Chondrocyte (in vitro differentiated cells): ENCODE data around the gene IL6. TPM values are rescaled to one million over a fixed set of nuclear protein-coding genes. Genes with fewer than 3 reads are reported as not detected.

Experiments used
- DNase-seq: peaks from one replicate; pipeline ENCODE4 v3.0.0; 2021; ENCODE audit warnings: mixed read lengths, low spot score
- H3K27ac Mint-ChIP-seq: one replicate; pipeline ENCODE4 v1.8.0; 2021; ENCODE audit warnings: mild to moderate bottlenecking, moderate library complexity, mixed read lengths; ENCODE audit not compliant: unreplicated experiment
- H3K27me3 Mint-ChIP-seq: 2 replicates; pipeline ENCODE4 v1.8.0; 2021; ENCODE audit warnings: low read depth, mixed read lengths
- H3K36me3 Mint-ChIP-seq: 2 replicates; pipeline ENCODE4 v1.8.0; 2021; ENCODE audit warnings: low read depth, mixed read lengths
- H3K4me1 Mint-ChIP-seq: 2 replicates; pipeline ENCODE4 v1.8.0; 2021; ENCODE audit warnings: low read depth, mild to moderate bottlenecking, mixed read lengths
- H3K4me3 Mint-ChIP-seq: one replicate; pipeline ENCODE4 v1.8.0; 2021; ENCODE audit warnings: mild to moderate bottlenecking, moderate library complexity, mixed read lengths; ENCODE audit not compliant: unreplicated experiment
- H3K9me3 Mint-ChIP-seq: 2 replicates; pipeline ENCODE4 v1.8.0; 2021; ENCODE audit warnings: low read depth, mixed read lengths
- CTCF ChIP-seq: fragments of 200-600 bp; sonication (generic); IDR thresholded peaks from 2 replicates; pipeline ENCODE4 v1.5.0; 2021; ENCODE audit warnings: antibody characterized with exemption, mild to moderate bottlenecking, moderate library complexity
- total RNA-seq: library from RNA; stranded (reverse); gene quantifications from 3 replicates; pipeline ENCODE4 v1.2.1, GENCODE V29; 2021

Gene IL6
- total RNA-seq, 1 donor from 2014 or later: 0.45 TPM

GRCh38 chr7:22728401-22729029 lies 1.5 kb downstream of the IL6 start:
- no peak overlapping the region for H3K27ac Mint-ChIP-seq

GRCh38 chr7:22729180-22729825 lies 2.3 kb downstream of the IL6 start:
- no peak for DNase-seq
- H3K9me3 Mint-ChIP-seq: no peaks in the 10 kb centered on the region
- H3K4me1 Mint-ChIP-seq: peaks cover 50% of the 10 kb centered on the region
- no peak for TF ChIP-seq CTCF
- no peak overlapping the region for H3K4me3 Mint-ChIP-seq
- H3K27ac Mint-ChIP-seq: no peak overlapping the region
- no peaks in the 10 kb centered on the region for H3K36me3 Mint-ChIP-seq
- H3K27me3 Mint-ChIP-seq: no peaks in the 10 kb centered on the region

More at GRCh38 chr7:22728401-22729029, 1.5 kb downstream of the IL6 start:
- Mint-ChIP-seq H3K9me3 (no peaks in the 10 kb centered on the region), H3K4me1 (peaks cover 53% of the 10 kb centered on the region), H3K36me3 (no peaks in the 10 kb centered on the region), H3K27me3 (no peaks in the 10 kb centered on the region), H3K4me3 (no peak overlapping the region)
- DNase-seq: no peak
- TF ChIP-seq CTCF: peak; percentile 76

GRCh38 chr7:22730066-22730710 lies 3.2 kb downstream of the IL6 start:
- Mint-ChIP-seq H3K27ac (peak overlapping the region; percentile 77), H3K4me3 (no peak overlapping the region), H3K9me3 (no peaks in the 10 kb centered on the region), H3K27me3 (no peaks in the 10 kb centered on the region), H3K4me1 (peaks cover 45% of the 10 kb centered on the region), H3K36me3 (no peaks in the 10 kb centered on the region)
- no peak for DNase-seq
- TF ChIP-seq CTCF: no peak

- H3K27ac Mint-ChIP-seq: peak overlapping the region; percentile 77
Measured at GRCh38 chr7:22730921-22731654, 4.1 kb downstream of the IL6 start.

More at GRCh38 chr7:22730921-22731654, 4.1 kb downstream of the IL6 start:
- Mint-ChIP-seq H3K4me3 (peak overlapping the region; percentile 48), H3K9me3 (no peaks in the 10 kb centered on the region), H3K27me3 (no peaks in the 10 kb centered on the region), H3K36me3 (no peaks in the 10 kb centered on the region), H3K4me1 (peaks cover 36% of the 10 kb centered on the region)
- TF ChIP-seq CTCF: no peak
- DNase-seq: no peak
